ENCODE results near the gene C11orf58.

Gene C11orf58

GRCh38 chr11:16805938-16806337 lies 67.5 kb downstream of the C11orf58 start:
- FAIRE-seq (no peak), DNase-seq (ENCODE audit: insufficient read length, low spot score) (no peak)
- TF ChIP-seq POLR2A (IDR thresholded peaks at IDR 0.05; ENCODE audit: low read depth, low read length) (no peak), POU2F2 (IDR thresholded peaks at IDR 0.05; ENCODE audit: low read depth, low read length) (no peak), PAX5 (IDR thresholded peaks at IDR 0.05; ENCODE audit: insufficient read depth, low read length, severe bottlenecking) (no peak), POLR2AphosphoS5 (IDR thresholded peaks at IDR 0.05; ENCODE audit: low read depth, low read length) (no peak), TAF1 (IDR thresholded peaks at IDR 0.05; ENCODE audit: low read depth, low read length) (no peak), SPI1 (IDR thresholded peaks at IDR 0.05; ENCODE audit: low read depth, low read length) (no peak)

DNA sequence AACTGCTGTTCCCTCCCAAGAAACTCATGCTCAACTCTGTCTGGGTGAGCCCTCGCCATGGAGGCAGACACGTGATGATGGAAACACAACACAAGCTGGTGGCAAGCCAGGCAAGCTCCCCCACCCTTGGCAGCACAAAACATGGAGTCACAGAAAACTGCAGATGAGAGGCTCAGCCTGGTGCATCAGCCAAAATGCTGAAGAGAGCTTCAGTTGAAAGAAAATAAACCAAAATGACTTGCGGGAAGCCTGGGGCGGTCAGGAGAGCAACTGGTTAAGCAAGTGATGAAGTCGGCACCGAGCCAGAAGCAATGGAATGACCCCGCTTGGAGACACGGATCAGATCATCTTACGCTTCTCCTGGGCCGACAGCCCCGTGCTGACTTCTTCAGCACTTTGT lies 68.3 kb downstream of the C11orf58 start:
- TF ChIP-seq POLR2A (IDR thresholded peaks at IDR 0.05; ENCODE audit: low read depth, low read length) (no peak), POU2F2 (IDR thresholded peaks at IDR 0.05; ENCODE audit: low read depth, low read length) (no peak), PAX5 (IDR thresholded peaks at IDR 0.05; ENCODE audit: insufficient read depth, low read length, severe bottlenecking) (no peak), SPI1 (IDR thresholded peaks at IDR 0.05; ENCODE audit: low read depth, low read length) (no peak), POLR2AphosphoS5 (IDR thresholded peaks at IDR 0.05; ENCODE audit: low read depth, low read length) (no peak), TAF1 (IDR thresholded peaks at IDR 0.05; ENCODE audit: low read depth, low read length) (no peak)
- FAIRE-seq (no peak), DNase-seq (ENCODE audit: insufficient read length, low spot score) (no peak)

- FAIRE-seq = no peak
- no peak for TF ChIP-seq POLR2AphosphoS5 (IDR thresholded peaks at IDR 0.05; ENCODE audit: low read depth, low read length)
- no peak for TF ChIP-seq POU2F2 (IDR thresholded peaks at IDR 0.05; ENCODE audit: low read depth, low read length)
- TF ChIP-seq POLR2A (IDR thresholded peaks at IDR 0.05; ENCODE audit: low read depth, low read length) = no peak
- TF ChIP-seq TAF1 (IDR thresholded peaks at IDR 0.05; ENCODE audit: low read depth, low read length) = no peak
- TF ChIP-seq PAX5 (IDR thresholded peaks at IDR 0.05; ENCODE audit: insufficient read depth, low read length, severe bottlenecking) = no peak
- TF ChIP-seq SPI1 (IDR thresholded peaks at IDR 0.05; ENCODE audit: low read depth, low read length) = no peak
- DNase-seq (ENCODE audit: insufficient read length, low spot score) = no peak
Measured at GRCh38 chr11:16807306-16807705, 68.9 kb downstream of the C11orf58 start.
